ENCODE data around the gene ERCC8. TPM values are rescaled to one million over a fixed set of nuclear protein-coding genes. Genes with fewer than 3 reads are reported as not detected.
"Not testable (repeated sequence)": the region's sequence is repeated elsewhere in the genome, so short reads cannot be mapped to it uniquely, and the experiment has no call there.

ERCC8 gene
- total RNA-seq, 4 donors from 2014 or later = 13.8 to 25.8 (median 19.9) TPM

DNA sequence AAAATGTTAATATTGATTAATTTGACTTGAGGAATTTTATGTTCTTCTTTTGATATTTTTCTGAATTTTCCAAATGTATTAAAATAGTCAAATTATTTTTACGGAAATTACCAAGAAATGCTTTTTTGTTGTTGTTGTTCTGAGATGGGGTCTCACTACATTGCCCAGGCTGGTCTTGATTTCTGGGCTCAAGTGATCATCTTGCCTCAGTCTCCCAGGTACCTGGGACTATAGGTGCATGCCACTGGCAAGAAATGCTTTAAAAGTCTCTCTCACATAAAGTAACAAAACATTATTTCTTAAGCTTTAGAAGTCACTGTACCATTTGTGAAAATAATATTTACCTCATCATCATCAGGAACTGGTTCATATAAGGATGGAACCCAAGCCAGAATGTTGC lies 57.8 kb downstream of the ERCC8 start:
- Histone ChIP-seq H3K9me3 (no peaks in the 10 kb centered on the region), H3K27ac (no peak overlapping the region), H3K36me3 (no peaks in the 10 kb centered on the region), H3K27me3 (no peaks in the 10 kb centered on the region), H3K4me1 (no peaks in the 10 kb centered on the region), H3K4me3 (replicated peaks in 1 of 3) (no peak overlapping the region)
- DNase-seq = no peak
- TF ChIP-seq POLR2A (IDR thresholded peaks at IDR 0.05) (no peak), CTCF (IDR thresholded peaks at IDR 0.05) (no peak)
- WGBS, 2 donors = 96 to 98% methylated on average over 1 of the region's 1 CpG
- intact Hi-C loops (cut with DNase I) = no loop called here

DNA sequence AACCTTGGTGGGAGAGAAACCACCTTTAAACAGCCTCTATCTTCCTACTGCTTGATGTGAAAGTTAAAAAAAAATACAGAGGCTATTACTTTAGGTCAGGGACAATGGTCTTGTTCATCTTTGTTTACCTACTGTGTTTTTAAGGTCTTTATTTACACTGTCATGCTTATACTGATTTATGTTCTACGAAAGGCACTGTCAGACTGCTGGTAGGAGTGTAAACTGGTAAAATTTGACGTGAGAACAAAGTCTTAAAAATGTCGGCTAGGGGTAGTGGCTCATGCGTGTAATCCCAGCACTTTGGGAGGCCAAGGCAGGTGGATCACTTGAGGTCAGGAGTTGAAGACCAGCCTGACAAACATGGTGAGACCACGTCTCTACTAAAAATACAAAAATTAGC lies 58.7 kb downstream of the ERCC8 start:
- no peaks in the 10 kb centered on the region for H3K4me1 ChIP-seq
- H3K27ac ChIP-seq = no peak overlapping the region
- no peak for TF ChIP-seq CTCF (IDR thresholded peaks at IDR 0.05)
- no peak for TF ChIP-seq POLR2A (IDR thresholded peaks at IDR 0.05)
- WGBS, 2 donors = 89 to 90% methylated on average over 5 of the region's 5 CpGs
- intact Hi-C loops (cut with DNase I) = no loop called here
- DNase-seq = no peak
- no peaks in the 10 kb centered on the region for H3K9me3 ChIP-seq
- H3K36me3 ChIP-seq = no peaks in the 10 kb centered on the region
- H3K27me3 ChIP-seq = no peaks in the 10 kb centered on the region
- H3K4me3 ChIP-seq (replicated peaks in 1 of 3) = no peak overlapping the region

DNA sequence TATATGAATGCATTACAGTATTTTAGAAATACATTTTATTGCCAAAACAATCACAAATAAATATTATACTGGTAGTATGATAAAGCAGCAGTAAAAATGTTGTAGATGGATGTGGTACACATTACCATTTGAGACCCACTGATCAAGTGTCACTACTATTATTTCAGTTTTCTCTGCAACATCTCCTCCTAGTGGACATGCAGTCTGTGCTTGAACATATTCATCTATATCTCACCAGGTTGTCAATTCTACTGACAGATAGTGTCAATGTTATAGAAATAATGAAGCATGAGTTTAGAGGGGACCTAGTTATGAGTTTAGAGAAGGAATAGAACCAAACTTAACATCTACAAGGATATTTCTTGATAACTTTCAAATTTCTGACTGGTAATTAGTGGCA lies 61.6 kb downstream of the ERCC8 start:
- no peaks in the 10 kb centered on the region for H3K27me3 ChIP-seq
- no peaks in the 10 kb centered on the region for H3K36me3 ChIP-seq
- H3K4me1 ChIP-seq = no peaks in the 10 kb centered on the region
- intact Hi-C loops (cut with DNase I) = no loop called here
- no peak for DNase-seq
- H3K9me3 ChIP-seq = no peaks in the 10 kb centered on the region
- no peak overlapping the region for H3K27ac ChIP-seq
- TF ChIP-seq CTCF (IDR thresholded peaks at IDR 0.05) (peak in 3 of 6 experiments; percentile 48 to 62 (median 50)), POLR2A (IDR thresholded peaks at IDR 0.05) (no peak)
- no peak overlapping the region for H3K4me3 ChIP-seq (replicated peaks in 1 of 3)

DNA sequence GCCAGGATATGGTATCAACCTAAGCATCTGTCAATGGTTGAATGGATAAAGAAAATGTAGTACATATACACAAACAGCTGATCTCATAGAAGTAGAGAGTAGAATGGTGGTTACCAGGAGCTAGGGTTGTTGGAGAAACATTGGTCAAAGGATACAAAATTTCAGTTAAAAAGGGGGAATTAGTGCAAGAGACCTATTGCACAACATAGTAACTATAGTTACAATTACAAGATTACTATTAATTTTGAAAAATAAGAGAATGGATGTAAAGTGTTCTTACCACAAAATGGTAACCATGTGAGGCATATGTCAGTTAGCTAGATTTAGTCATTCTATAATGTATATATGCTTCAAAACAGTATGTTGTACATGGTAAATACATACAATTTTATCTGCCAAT lies 72.0 kb downstream of the ERCC8 start:
- Histone ChIP-seq H3K27ac (no peak overlapping the region), H3K36me3 (no peaks in the 10 kb centered on the region), H3K4me3 (replicated peaks in 1 of 3) (no peak overlapping the region), H3K9me3 (no peaks in the 10 kb centered on the region), H3K27me3 (no peaks in the 10 kb centered on the region), H3K4me1 (no peaks in the 10 kb centered on the region)
- TF ChIP-seq CTCF (IDR thresholded peaks at IDR 0.05) (no peak), POLR2A (IDR thresholded peaks at IDR 0.05) (no peak)
- no peak for DNase-seq
- intact Hi-C loops (cut with DNase I) = no loop called here

DNA sequence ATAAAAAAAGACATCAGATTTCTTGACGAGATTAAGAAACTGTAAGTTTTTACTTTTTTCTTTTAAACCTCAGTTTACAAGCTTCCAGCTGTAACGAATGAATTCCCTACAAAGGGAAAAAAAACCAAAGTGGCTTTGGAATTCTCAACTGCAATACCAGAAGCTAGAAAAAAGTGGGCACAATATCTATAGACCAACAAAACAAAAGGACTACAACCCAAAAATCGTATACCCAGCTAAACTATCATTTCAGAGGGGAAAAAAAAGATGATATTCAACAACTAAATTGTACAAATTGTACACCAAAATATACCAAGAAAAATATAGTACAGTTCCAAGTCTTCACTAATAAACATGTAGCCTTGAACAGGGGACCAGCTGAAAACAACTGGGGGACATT lies 74.0 kb downstream of the ERCC8 start:
- intact Hi-C loops (cut with DNase I) = no loop called here
- Histone ChIP-seq H3K4me1 (no peaks in the 10 kb centered on the region), H3K27me3 (no peaks in the 10 kb centered on the region), H3K4me3 (replicated peaks in 1 of 3) (no peak overlapping the region), H3K9me3 (no peaks in the 10 kb centered on the region), H3K27ac (no peak overlapping the region), H3K36me3 (no peaks in the 10 kb centered on the region)
- 95 to 96% methylated on average over 3 of the region's 3 CpGs for WGBS, 2 donors
- DNase-seq = no peak
- TF ChIP-seq CTCF (IDR thresholded peaks at IDR 0.05) (no peak), POLR2A (IDR thresholded peaks at IDR 0.05) (no peak)

DNA sequence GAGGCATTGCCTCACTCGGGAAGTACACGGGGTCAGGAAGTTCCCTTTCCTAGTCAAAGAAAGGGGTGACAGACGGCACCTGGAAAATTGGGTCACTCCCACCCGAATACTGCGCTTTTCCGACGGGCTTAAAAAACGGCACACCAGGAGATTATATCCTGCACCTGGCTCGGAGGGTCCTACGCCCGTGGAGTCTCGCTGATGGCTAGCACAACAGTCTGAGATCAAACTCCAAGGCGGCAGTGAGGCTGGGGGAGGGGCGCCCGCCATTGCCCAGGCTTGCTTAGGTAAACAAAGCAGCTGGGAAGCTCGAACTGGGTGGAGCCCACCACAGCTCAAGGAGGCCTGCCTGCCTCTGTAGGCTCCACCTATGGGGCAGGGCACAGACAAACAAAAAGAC lies 84.3 kb downstream of the ERCC8 start:
- WGBS, 2 donors = 92 to 94% methylated on average over 16 of the region's 16 CpGs
- H3K4me1 ChIP-seq; H3K36me3 ChIP-seq; DNase-seq; H3K9me3 ChIP-seq; H3K4me3 ChIP-seq (replicated peaks in 1 of 3); intact Hi-C loops (cut with DNase I); H3K27ac ChIP-seq; H3K27me3 ChIP-seq: not testable (repeated sequence)

Measured in thyroid gland (tissue), 4 donors.